BJ (cell line): ENCODE measurements around the gene NXPE4. TPM values are rescaled to one million over a fixed set of nuclear protein-coding genes. Genes with fewer than 3 reads are reported as not detected.
"Not testable (repeated sequence)": the region's sequence is repeated elsewhere in the genome, so short reads cannot be mapped to it uniquely, and the experiment has no call there.

Experiments
- CTCF ChIA-PET: fragments of 350-600 bp; formaldehyde crosslinking; extraction: SDS; loops from one replicate; lab custom pipeline; 2021; ENCODE audit warnings: antibody characterized with exemption, inconsistent platforms; lab: Yijun Ruan, JAX
- POLR2A ChIA-PET: fragments of 300-600 bp; sonication (Branson Sonifier 250); formaldehyde crosslinking; extraction: SDS; loops from one replicate; lab custom pipeline; 2021; ENCODE audit warnings: antibody characterized with exemption; lab: Charles Lee
- DNase-seq: peaks from one replicate; pipeline ENCODE4 v3.0.0-alpha.2; 2011; ENCODE audit warnings: low read depth
- H3K27me3 ChIP-seq: 2 replicates; pipeline ENCODE4 v1.6.0; 2011; ENCODE audit warnings: low read length; ENCODE audit not compliant: control insufficient read depth, insufficient read depth
- H3K36me3 ChIP-seq: 2 replicates; pipeline ENCODE4 v1.5.1; 2011; ENCODE audit warnings: low read length; ENCODE audit not compliant: control insufficient read depth, insufficient read depth
- H3K4me3 ChIP-seq: 2 replicates; pipeline ENCODE4 v1.5.1; 2011; ENCODE audit warnings: low read depth, mild to moderate bottlenecking, control low read depth, low read length
- polyA plus RNA-seq: library from polyadenylated mRNA; depleted of rRNA; stranded (reverse); fragments of >200 nt; gene quantifications from 2 replicates; pipeline ENCODE4 v1.2.3, GENCODE V29; 2011
- TF ChIP-seq, protein P1 (sequence below): IDR thresholded peaks from 2 replicates; pipeline ENCODE4 v1.5.1; 2011; ENCODE audit warnings: low read depth, mild to moderate bottlenecking, control low read depth, inconsistent platforms, low read length, moderate library complexity; ENCODE audit not compliant: insufficient read depth

NXPE4 gene
- polyA plus RNA-seq, 1 experiment: not detected

DNA sequence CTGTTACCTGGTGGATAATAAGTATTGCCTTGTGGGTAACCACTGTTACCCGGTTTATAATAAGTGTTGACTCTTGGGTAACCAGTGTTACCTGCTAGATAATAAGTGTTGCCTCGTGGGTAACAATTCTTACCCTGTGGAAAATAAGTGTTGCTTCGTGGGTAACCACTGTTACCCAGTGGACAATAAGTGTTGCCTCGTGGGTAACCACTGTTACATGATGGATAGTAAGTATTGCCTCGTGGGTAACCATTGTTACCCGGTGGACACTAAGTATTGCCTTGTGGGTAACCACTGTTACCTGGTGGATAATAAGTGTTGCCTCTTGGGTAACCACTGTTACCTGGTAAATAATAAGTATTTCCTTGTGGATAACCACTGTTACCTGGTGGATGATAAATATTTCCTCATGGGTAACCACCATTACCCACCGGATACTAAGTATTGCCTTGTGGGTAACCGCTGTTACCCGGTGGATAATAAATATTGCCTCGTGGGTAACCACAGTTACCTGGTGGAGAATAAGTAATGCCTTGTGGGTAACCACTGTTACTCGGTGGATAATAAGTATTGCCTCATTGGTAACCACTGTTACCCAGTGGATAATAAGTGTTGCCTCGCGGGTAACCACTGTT lies 8.7 kb upstream of the NXPE4 start:
- ChIA-PET POLR2A (no interaction called here), CTCF (no interaction called here)
- H3K4me3 ChIP-seq: no peak overlapping the region
- TF ChIP-seq, protein P1, sequence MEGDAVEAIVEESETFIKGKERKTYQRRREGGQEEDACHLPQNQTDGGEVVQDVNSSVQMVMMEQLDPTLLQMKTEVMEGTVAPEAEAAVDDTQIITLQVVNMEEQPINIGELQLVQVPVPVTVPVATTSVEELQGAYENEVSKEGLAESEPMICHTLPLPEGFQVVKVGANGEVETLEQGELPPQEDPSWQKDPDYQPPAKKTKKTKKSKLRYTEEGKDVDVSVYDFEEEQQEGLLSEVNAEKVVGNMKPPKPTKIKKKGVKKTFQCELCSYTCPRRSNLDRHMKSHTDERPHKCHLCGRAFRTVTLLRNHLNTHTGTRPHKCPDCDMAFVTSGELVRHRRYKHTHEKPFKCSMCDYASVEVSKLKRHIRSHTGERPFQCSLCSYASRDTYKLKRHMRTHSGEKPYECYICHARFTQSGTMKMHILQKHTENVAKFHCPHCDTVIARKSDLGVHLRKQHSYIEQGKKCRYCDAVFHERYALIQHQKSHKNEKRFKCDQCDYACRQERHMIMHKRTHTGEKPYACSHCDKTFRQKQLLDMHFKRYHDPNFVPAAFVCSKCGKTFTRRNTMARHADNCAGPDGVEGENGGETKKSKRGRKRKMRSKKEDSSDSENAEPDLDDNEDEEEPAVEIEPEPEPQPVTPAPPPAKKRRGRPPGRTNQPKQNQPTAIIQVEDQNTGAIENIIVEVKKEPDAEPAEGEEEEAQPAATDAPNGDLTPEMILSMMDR: no peak
- no peaks in the 10 kb centered on the region for H3K36me3 ChIP-seq
- no peak for DNase-seq
- H3K27me3 ChIP-seq: no peaks in the 10 kb centered on the region

GRCh38 chr11:114603151-114603550 lies 7.6 kb upstream of the NXPE4 start:
- H3K36me3 ChIP-seq, POLR2A ChIA-PET, DNase-seq, CTCF ChIA-PET, H3K27me3 ChIP-seq, H3K4me3 ChIP-seq: not testable (repeated sequence)

GRCh38 chr11:114598461-114598860 lies 2.9 kb upstream of the NXPE4 start:
- Histone ChIP-seq H3K4me3 (no peak overlapping the region), H3K36me3 (no peaks in the 10 kb centered on the region), H3K27me3 (no peaks in the 10 kb centered on the region)
- TF ChIP-seq, protein P1: no peak
- ChIA-PET CTCF (no interaction called here), POLR2A (no interaction called here)
- DNase-seq: no peak

DNA sequence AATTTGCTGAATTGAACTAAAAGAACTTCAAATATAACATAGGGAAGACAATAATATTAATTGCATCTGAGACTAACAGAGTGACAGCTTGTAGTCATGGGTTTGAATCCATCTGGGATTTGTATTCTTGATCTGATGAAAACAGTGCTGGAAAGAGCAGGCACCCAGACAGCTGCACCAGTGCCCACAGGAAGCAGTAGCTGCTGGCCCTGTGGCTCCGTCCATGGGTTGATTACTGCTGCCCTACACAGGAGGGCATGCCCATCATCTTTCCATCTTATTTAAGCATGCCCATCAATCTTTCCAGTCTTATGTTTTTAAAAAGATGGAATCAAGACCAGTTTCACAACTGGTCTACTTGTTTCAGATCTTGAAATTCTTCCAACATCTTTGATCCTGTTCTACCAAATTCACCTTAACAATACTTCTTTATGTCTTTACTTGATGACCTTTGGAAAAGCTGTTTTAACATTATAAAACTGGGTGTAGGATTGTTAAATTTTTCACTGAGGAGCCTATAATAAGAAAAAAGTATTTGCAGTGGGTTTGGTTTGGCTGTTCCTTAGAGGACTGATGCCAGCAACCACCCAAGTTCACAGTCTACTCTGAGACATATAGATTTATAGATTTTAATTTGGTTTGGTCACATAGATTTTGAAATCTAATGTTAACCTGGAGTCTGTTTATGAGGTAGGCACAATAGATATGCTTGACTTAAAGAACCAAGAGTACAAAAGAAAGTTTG lies 761 bp upstream of the NXPE4 start:
- no peaks in the 10 kb centered on the region for H3K36me3 ChIP-seq
- H3K4me3 ChIP-seq: no peak overlapping the region
- no peak for DNase-seq
- TF ChIP-seq, protein P1: no peak
- no peaks in the 10 kb centered on the region for H3K27me3 ChIP-seq
- ChIA-PET POLR2A (no interaction called here), CTCF (no interaction called here)

- H3K4me3 ChIP-seq: no peak overlapping the region
- no peaks in the 10 kb centered on the region for H3K27me3 ChIP-seq
- ChIA-PET POLR2A (no interaction called here), CTCF (interaction anchor here (1.2 kb wide), 1 partner anchor 10 kb away, joined by 3 read pairs; no protein-coding TSS in a partner anchor)
- H3K36me3 ChIP-seq: no peaks in the 10 kb centered on the region
- no peak for DNase-seq
- TF ChIP-seq, protein P1: no peak
Measured at GRCh38 chr11:114594703-114595102, 883 bp downstream of the NXPE4 start.
